Loucy (cell line): ENCODE results near the gene UNKL.

ENCODE experiments used
- EZH2phosphoT487 ChIP-seq: fragments of 200-600 bp; IDR thresholded peaks from 2 replicates; pipeline ENCODE4 v1.6.1; 2018; ENCODE audit warnings: antibody characterized with exemption, mild to moderate bottlenecking, moderate library complexity, borderline replicate concordance
- TF ChIP-seq, protein P1 (sequence below): fragments of 200-600 bp; sonication (generic); conservative IDR thresholded peaks from 2 replicates; pipeline ENCODE4 v1.5.1; 2014; ENCODE audit warnings: mild to moderate bottlenecking, antibody characterized with exemption, low read length

DNA sequence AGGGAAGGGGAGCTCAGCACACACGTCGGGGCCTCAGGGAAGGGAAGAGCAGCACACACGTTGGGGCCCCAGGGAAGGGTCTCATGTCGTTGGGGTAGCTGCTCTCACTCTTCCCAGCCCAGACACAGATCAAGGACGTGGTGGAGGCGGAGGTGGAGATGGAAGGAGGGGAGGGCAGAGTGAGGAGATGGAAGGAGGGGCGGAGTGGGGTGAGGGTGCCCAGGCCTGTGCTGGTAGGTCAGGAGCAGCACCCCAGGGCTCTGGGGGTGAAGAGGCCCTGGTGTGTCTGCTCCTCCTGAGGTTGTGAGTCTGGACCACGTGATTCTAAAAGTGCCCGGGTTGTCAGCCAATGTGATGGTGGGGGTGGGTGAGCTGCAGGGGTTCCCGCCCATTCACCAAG is 45.5 kb upstream of the UNKL start:
- no peak for TF ChIP-seq EZH2phosphoT487
- TF ChIP-seq, protein P1, sequence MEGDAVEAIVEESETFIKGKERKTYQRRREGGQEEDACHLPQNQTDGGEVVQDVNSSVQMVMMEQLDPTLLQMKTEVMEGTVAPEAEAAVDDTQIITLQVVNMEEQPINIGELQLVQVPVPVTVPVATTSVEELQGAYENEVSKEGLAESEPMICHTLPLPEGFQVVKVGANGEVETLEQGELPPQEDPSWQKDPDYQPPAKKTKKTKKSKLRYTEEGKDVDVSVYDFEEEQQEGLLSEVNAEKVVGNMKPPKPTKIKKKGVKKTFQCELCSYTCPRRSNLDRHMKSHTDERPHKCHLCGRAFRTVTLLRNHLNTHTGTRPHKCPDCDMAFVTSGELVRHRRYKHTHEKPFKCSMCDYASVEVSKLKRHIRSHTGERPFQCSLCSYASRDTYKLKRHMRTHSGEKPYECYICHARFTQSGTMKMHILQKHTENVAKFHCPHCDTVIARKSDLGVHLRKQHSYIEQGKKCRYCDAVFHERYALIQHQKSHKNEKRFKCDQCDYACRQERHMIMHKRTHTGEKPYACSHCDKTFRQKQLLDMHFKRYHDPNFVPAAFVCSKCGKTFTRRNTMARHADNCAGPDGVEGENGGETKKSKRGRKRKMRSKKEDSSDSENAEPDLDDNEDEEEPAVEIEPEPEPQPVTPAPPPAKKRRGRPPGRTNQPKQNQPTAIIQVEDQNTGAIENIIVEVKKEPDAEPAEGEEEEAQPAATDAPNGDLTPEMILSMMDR, result no peak
